Ramos (cell line): ENCODE data around the gene FHL3.

Experiments
- in situ Hi-C: fragments of 300-500 bp; cut with MboI; formaldehyde crosslinking; loops from one replicate; pipeline ENCODE4 v1.14.3; 2022; ENCODE audit warnings: low sequenced_read_pairs; ENCODE audit not compliant: unreplicated experiment

FHL3 gene

GRCh38 chr1:37949524-37950152 lies 55.7 kb downstream of the FHL3 start:
- in situ Hi-C loops: no loop called here

- in situ Hi-C loops: no loop called here
These were observed 56.5 kb downstream of the FHL3 start for GRCh38 chr1:37948841-37949240.

- in situ Hi-C loops: no loop called here
These were observed 57.1 kb downstream of the FHL3 start for GRCh38 chr1:37948166-37948565.

GRCh38 chr1:37947364-37947763 lies 58.0 kb downstream of the FHL3 start:
- in situ Hi-C loops: no loop called here
